ENCODE data around the gene OTOL1. TPM values are rescaled to one million over a fixed set of nuclear protein-coding genes. Genes with fewer than 3 reads are reported as not detected.

Gene OTOL1
- total and polyA plus RNA-seq, 7 donors, result not detected

GRCh38 chr3:161462138-161462537 is 34.5 kb upstream of the OTOL1 start:
- intact Hi-C loops (cut with DNase I), result no loop called here
- H3K9me3 ChIP-seq, result peaks cover 10% of the 10 kb centered on the region
- no peak overlapping the region for H3K27ac ChIP-seq
- ATAC-seq, result no peak
- no peak for TF ChIP-seq CTCF (IDR thresholded peaks at IDR 0.05)
- H3K4me1 ChIP-seq, result no peaks in the 10 kb centered on the region
- no peaks in the 10 kb centered on the region for H3K27me3 ChIP-seq (ENCODE audit: insufficient read depth in 3 of 3, low read length in 2 of 3)
- no peaks in the 10 kb centered on the region for H3K36me3 ChIP-seq (ENCODE audit: insufficient read depth in 1 of 2, low read depth in 1 of 2)
- no peak for DNase-seq
- H3K4me3 ChIP-seq, result no peak overlapping the region

- no peak overlapping the region for H3K4me3 ChIP-seq
- no peak for TF ChIP-seq CTCF (IDR thresholded peaks at IDR 0.05)
- no peaks in the 10 kb centered on the region for H3K36me3 ChIP-seq (ENCODE audit: insufficient read depth in 1 of 2, low read depth in 1 of 2)
- H3K4me1 ChIP-seq, result no peaks in the 10 kb centered on the region
- ATAC-seq (no peak), DNase-seq (no peak)
- peaks cover 0 to 2% (median 0%) of the 10 kb centered on the region in 3 donors for H3K27me3 ChIP-seq (ENCODE audit: insufficient read depth in 3 of 3, low read length in 2 of 3)
- H3K27ac ChIP-seq, result no peak overlapping the region
- intact Hi-C loops (cut with DNase I), result no loop called here
- H3K9me3 ChIP-seq, result no peaks in the 10 kb centered on the region
- WGBS, 3 donors, result 86 to 97% (median 89%) methylated on average over 1 of the region's 1 CpG
Measured at GRCh38 chr3:161471211-161471610, 25.4 kb upstream of the OTOL1 start.

- DNase-seq (no peak), ATAC-seq (no peak)
- H3K27ac ChIP-seq, result no peak overlapping the region
- 57 to 70% (median 67%) methylated on average over 2 of the region's 2 CpGs for WGBS, 3 donors
- peaks cover 0 to 2% (median 0%) of the 10 kb centered on the region in 3 donors for H3K27me3 ChIP-seq (ENCODE audit: insufficient read depth in 3 of 3, low read length in 2 of 3)
- H3K9me3 ChIP-seq, result no peaks in the 10 kb centered on the region
- H3K4me3 ChIP-seq, result no peak overlapping the region
- no peaks in the 10 kb centered on the region for H3K36me3 ChIP-seq (ENCODE audit: insufficient read depth in 1 of 2, low read depth in 1 of 2)
- no peaks in the 10 kb centered on the region for H3K4me1 ChIP-seq
- TF ChIP-seq CTCF (IDR thresholded peaks at IDR 0.05), result no peak
- intact Hi-C loops (cut with DNase I), result no loop called here
Measured at GRCh38 chr3:161474139-161474538, 22.5 kb upstream of the OTOL1 start.

GRCh38 chr3:161474741-161475140 is 21.9 kb upstream of the OTOL1 start:
- Histone ChIP-seq H3K4me1 (no peaks in the 10 kb centered on the region), H3K4me3 (no peak overlapping the region), H3K36me3 (ENCODE audit: insufficient read depth in 1 of 2, low read depth in 1 of 2) (no peaks in the 10 kb centered on the region), H3K27ac (no peak overlapping the region), H3K9me3 (no peaks in the 10 kb centered on the region), H3K27me3 (ENCODE audit: insufficient read depth in 3 of 3, low read length in 2 of 3) (no peaks in the 10 kb centered on the region)
- intact Hi-C loops (cut with DNase I), result no loop called here
- DNase-seq (no peak), ATAC-seq (no peak)
- TF ChIP-seq CTCF (IDR thresholded peaks at IDR 0.05), result no peak
- WGBS, 3 donors, result 82 to 89% (median 85%) methylated on average over 4 of the region's 4 CpGs

- ATAC-seq (no peak), DNase-seq (no peak)
- H3K36me3 ChIP-seq (ENCODE audit: insufficient read depth in 1 of 2, low read depth in 1 of 2), result no peaks in the 10 kb centered on the region
- no peaks in the 10 kb centered on the region for H3K9me3 ChIP-seq
- no peak for TF ChIP-seq CTCF (IDR thresholded peaks at IDR 0.05)
- H3K27me3 ChIP-seq (ENCODE audit: insufficient read depth in 3 of 3, low read length in 2 of 3), result no peaks in the 10 kb centered on the region
- H3K4me3 ChIP-seq, result no peak overlapping the region
- intact Hi-C loops (cut with DNase I), result no loop called here
- no peak overlapping the region for H3K27ac ChIP-seq
- H3K4me1 ChIP-seq, result no peaks in the 10 kb centered on the region
Measured at GRCh38 chr3:161475206-161475605, 21.4 kb upstream of the OTOL1 start.
